AG08395 (cell line): ENCODE results near the gene NRXN3.
"Not testable (repeated sequence)": the region's sequence is repeated elsewhere in the genome, so short reads cannot be mapped to it uniquely, and the experiment has no call there.

Experiments used
- DNase-seq: peaks from one replicate; pipeline ENCODE4 v3.0.0; 2012; ENCODE audit warnings: mixed read lengths, low spot score

NRXN3 gene

DNA sequence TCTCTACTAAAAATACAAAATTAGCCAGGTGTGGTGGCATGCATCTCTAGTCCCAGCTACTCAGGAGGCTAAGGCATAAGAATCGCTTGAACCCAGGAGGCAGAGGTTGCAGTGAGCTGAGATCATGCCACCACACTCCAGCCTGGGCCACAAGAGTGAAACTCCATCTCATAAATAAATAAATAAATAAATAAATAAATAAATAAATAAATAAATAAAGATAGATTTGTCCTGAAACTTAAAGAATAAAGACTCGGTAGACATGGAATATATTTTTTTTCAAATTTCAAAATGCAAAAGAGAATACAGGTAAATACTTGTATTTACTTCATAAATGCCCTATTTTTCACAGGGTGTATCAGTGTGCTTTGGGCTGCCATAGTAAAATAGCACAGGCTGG, 317.4 kb downstream of the NRXN3 start:
- not testable (repeated sequence) for DNase-seq

DNA sequence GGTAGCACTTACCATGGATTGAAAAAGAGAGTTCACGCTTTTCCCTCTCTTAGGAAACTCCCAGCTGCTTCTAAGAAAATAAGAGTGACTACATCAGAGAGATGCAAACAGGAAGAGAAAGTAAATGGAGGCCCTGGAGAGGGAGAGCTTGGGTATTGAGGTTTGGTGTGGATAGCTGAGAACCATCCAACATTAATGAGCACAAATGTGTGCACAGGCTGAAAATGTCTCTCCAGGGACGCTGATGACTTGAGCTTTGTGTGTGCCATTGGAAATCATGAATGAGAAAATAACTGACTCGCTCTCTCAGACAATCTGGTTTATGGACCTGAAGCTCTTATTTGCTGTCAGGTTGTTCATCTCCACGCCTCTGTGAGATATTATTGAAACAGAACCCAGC, 318.8 kb downstream of the NRXN3 start:
- DNase-seq: no peak

DNA sequence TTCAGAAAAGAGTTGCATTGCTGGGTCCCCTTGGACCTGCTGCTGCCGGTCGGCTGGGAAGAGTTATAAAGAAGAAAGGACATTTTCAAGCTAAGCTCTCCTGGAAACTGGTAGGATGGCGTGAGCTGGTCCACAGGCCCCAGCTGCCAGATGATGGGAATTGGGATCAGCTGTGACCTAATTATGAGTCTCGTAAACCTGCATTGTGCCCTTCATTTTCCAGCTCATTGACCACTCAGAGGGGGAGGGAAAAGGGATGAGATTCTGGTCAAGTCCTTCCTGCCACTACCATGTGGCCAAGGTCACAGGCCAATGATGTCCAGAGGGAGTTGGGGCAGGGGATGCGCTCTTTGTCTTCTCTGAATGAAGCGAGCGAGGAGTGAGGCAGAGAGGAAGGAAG, 320.9 kb downstream of the NRXN3 start:
- DNase-seq: no peak

DNA sequence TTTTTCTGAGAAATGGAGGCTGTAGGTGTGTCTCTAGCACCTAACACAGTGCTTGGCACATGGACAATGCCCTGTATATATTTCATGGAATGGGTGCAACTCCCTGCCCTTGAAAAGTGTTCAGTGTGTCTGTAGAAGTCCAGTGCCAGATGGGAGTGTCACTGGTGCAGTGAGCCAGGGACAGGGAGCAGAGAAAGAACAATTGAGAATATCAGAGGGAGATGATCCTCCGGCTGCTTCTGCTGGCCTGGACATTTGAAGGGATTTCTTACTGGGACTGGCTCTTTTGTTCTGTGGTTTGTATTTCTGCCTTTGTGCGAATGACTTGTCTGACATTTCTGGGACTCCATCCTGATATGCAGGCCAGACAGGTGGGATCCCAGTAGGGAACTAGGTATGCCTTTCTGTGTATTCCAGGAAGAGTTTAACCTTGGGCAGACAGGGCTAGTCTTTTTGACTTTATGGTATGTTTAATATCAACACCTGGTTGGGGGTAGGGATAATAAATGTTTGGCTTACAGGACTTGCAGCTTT, 328.0 kb downstream of the NRXN3 start:
- no peak for DNase-seq

DNA sequence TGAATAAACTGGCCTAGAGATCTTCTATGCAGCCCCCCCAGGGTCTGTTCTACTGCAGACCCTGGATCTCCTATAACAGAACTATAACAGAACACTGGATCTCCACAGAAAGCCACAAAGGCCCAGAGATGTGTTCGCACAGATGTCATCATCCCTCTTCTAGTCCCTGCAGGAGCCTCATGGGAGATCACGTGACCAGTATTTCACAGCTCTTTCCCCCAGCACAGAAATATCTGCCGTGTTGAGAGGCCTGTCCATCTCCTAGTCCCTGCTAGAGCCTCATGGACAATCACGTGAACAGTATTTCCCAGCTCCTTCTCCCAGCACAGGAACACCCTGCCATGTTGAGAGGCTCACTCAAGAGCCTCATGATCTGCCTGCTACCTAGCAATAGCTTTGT, 331.7 kb downstream of the NRXN3 start:
- DNase-seq: no peak

DNA sequence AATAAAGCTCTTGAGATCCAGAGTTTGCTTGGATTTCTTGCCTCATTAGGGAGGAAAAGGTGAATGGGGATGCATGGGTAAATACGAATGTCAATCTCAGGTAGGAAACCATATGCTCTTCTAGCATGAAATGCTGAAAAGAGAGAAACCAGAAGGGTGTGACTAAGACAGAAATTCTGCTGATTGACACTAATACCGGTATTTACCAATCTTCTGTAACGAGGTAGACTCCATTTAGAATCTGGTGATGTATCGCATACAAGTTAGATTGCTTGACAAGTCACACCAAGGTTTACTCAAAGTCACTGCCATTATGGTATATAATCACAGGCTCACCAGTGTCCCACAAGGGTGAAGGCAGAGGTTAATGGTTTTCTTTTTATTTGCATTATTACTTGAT, 337.9 kb downstream of the NRXN3 start:
- DNase-seq: no peak

DNA sequence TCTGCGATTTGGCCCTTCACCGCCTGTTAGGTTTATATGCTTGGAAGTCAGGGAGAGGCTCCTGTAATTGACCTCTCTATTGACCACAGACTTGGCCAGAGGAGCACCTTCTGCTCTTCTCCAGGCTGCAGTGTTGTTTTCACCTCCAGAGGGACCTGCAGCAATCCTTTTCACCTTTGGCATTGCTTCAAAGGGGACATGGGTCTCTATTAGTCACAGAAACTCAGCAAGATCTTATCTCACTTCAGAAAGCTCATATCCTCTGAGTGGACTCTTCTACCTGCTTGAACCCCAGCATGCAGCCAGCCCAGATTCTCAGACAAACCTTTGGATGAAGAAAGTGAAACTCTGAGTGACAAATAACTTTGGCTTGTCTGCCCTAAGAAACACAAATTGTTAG, 339.3 kb downstream of the NRXN3 start:
- no peak for DNase-seq

DNA sequence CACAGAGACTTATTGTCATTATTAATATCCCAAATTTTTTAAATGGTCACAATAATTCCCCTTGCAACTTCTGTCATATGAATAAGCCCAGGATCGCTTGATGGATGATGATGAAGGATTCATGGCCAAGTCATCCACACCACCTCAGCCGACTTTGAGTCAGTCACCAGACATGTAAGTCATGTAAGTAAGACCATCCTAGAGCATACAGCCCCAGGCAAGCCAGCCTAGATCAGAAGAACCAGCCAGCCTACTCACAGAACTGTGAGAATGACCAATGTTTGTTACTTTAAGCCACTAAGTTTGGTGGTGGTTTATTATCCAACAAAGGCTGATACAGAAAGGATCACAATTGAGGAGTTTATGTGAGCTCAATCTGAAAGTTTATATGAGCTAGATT, 341.8 kb downstream of the NRXN3 start:
- no peak for DNase-seq

DNA sequence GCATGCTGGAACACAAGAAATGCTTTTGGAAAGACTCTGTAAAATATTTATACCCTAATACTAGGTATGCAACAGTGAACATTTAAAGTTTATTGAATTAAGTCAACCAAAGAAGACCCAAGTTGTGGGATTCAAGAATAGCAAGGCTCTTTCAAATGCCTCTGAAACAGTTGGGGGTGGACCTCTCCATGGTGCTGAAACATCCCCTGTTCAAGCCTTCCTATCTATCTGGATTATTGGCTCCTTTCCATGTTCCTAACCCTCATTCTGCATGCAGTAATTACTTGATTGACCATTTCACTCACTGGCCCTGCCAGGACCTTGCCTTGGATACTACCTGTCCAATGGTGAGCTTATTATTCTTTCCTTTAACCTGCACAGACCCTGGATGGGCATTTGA, 349.7 kb downstream of the NRXN3 start:
- DNase-seq: no peak

DNA sequence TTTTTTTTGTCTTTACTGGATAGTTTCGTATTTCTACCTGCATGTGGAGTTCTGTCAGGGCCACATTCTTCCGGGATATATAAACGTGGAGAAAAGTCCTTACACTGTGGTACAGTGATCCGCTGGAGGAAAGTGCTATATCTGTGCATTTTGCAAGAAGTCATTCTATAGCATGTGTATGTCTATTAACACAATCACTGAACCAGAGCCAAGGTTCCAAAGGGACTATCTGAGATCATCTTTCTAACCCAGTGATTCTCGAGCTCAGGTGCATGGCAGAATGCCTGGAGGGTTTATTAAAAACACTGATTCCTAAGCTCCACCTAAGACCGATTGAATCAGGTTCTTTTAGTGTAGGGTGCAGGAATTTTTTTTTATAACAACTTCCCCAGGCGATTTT, 354.0 kb downstream of the NRXN3 start:
- DNase-seq: no peak

DNA sequence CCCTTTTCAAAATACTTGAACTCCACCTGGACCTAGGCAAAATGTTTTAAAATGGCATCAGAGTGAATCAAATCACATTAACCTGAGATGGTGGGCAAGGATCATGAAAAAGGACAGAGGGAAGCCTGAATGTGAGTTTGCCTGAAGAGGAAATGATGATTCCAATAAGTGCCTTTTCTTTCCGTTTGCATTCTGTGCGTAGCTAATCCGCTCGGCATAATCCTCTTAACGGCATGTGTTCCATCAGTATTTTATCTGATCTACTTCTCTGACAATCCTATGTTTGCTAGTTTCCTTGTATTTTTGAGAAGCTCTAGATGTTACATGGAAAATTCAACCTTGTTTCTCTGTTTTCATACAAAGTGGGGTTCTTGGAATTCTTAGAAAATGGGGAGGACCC, 354.6 kb downstream of the NRXN3 start:
- no peak for DNase-seq

DNA sequence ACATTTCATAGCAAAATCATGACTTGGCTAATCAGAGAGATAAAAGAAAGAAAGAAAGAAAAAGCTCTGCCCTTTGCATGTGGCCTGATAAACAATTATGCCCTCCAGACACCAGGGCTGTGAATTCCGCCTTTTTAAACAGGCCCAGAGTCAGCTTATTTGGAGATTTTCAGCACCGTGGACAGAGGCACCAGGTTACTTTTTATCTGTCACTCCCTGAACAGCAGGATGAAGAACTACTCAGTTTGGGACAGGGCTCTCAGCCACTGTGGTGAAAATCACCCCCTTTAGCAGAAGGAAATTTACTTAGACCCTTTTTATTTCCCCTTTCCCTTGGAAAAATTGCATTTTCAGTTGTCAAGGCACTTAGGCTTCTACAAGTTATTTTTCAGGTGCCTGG, 359.9 kb downstream of the NRXN3 start:
- DNase-seq: no peak

DNA sequence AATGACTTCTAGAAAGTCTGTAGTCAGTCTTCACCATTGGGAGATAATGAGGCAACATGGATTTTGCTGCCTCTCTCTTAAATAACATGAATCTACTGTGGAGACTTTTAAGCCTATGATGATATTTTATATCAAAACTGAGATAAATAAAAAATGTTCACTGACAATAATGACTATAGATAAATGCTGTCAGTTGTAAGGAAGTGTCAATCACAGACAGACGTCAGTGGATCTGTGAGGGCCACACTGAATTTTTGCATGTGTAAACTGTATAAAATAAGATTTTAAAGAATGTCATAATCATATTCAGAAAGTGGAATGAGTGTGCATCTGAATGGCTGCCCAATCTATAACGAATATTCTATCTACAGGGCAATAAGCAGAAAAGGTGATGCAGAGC, 364.0 kb downstream of the NRXN3 start:
- no peak for DNase-seq

DNA sequence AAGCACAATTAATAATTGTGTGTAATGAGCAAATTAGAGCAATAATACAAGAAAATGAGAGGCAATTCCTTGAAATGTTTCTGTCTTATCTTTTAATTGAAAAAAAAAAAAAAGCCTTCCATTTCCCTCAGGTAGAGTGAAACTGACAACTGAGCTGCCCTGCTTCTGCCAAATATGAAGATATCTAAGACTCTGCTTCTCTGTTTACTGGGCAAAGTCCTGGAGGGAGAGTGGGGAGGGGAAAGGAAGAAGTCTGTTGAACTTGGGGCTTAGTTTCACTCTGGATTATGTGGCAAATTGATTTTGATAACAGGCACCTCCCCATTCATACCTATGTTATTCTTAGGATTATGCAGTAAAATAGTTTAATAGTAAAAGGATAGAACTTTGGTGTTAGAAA, 364.9 kb downstream of the NRXN3 start:
- no peak for DNase-seq

DNA sequence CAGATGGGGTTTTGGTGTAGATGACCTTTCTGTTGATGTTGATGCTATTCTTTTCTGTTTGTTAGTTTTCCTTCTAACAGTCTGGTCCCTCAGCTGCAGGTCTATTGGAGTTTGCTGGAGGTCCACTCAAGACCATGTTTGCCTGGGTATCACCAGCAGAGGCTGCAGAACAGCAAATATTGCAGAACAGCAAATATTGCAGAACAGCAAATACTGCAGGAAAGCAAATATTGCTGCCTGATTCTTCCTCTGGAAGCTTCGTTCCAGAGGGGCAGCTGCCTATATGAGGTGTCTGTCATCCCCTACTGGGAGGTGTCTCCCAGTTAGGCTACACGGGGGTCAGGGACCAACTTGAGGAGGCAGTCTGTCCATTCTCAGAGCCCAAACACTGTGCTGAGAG, 371.6 kb downstream of the NRXN3 start:
- not testable (repeated sequence) for DNase-seq

DNA sequence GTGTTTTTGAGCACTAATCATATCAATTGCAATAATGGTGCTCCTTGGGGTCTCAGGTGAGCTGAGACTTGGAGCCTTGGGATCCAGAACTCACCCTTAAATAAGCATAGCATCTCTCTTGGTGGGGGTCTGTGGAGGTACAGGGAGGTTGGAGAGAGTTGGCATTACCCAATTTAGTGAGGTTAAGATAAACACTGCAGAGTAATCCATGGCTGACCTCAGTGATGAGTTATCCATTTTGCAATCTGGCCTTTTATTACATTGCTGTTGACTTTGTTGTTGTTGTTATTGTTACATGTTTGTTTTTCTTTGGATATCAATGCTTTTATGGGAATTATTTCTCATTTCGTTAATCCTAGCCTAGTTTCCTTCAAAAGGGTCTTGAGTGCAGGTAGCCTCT, 373.3 kb downstream of the NRXN3 start:
- DNase-seq: no peak

DNA sequence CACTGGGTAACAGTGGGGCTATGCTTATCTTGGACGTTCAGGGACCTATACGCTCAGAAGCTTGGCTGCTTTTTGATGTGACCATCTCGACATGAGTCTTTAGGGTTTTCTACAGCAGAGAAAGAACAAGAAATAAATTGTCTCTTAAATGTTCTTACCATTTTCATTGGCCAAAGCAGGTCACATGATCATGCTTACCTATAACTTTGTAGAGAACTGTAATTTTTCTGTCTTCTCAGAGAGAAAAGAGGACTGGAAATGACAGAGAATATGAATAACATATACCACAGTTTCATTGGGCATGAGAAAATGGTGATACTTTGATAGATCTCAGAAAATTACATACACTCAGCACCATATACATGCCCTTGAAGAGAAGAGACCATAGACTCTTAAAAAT, 390.9 kb downstream of the NRXN3 start:
- DNase-seq: no peak

DNA sequence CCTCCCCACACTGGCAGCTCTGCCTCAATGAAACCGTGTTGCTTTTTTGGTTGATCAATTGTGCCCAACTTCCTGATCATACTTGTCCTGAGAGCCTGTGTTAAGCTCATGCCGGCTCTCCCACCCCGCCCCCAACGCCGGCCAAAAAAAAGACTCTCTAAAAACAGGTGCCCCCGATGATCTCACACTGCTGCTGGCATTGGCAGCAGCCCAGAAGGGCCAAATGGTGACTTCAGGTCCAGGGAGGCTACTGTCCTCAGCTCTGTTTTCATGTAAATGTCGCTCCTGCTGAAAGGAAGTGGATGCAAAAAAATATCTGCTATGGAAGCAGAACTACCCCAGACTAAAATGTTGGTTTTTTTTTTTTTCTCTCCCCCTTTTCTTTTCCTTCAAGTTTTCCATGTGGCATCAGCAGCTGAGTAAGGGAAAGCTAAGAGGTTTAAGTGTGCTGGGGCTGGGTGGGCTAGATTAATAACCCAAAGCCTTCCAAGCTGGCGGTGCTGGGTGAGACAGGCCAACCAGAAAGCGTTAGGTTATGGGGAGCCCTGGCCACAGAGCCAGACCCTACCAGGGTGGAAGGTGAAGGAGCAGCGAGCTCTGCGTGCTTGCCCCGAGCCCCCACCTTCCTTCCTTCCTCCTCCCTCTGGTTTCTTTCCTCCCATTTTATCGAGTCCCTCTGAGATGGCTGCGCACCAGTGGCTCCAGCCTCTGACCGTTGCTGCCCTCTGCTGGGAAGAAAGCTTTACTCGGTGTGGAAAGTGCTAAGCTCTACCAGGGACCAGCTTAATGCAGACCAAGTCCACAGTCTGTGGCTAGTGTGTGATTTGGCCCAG, 396.1 kb downstream of the NRXN3 start:
- peak; percentile 74 for DNase-seq

DNA sequence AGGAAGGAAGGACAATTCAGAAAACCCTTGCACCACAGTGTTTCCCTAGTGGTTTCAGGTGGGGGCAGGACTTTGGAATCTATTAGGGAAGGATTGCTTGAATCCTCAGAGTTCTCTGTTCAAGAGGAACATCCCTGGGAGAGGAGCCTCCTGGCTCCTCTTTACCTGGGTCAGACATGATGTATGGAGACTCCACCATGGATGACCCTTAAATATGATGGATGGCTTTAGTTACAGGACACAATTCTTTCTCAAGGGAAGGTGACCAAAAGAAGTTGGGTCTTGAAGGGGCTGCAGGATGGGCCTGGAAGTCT, 396.6 kb downstream of the NRXN3 start:
- no peak for DNase-seq

DNA sequence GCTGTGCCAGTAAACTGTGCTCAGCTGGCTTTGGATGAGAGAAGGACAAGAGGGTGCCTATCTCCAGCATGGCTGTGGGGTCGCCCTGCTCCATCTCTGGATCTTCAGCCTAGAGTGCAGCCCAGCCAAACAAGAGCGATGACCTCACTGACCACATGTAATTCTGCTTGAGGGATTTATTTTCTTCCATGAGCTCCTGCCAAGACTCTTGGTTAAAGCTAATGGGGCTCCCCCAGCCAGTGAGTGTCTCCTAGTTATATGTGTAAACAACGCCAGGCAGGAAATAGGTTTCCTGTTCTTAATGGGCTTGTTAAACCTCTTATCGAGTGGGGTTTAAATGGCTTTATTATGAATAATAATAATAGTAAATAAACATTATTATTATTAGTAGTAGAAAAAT, 397.2 kb downstream of the NRXN3 start:
- DNase-seq: peak; percentile 18

DNA sequence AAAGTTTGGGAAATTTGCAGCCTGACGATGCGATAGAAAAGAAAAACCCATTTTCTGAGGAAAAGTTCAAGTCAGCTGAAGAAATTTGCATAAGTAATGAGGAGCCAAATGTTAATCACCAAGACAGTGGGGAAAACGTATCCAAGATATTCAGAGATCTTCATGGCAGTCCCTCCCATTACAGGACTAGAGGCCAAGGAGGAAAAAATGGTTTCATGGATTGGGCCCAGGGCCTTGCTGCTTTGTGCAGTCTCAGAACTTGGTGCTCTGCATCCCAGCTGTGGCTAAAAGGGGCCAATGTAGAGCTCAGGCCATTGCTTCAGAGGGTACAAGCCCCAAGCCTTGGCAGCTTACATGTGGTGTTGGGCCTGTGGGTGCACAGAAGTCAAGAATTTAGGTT, 403.6 kb downstream of the NRXN3 start:
- not testable (repeated sequence) for DNase-seq

DNA sequence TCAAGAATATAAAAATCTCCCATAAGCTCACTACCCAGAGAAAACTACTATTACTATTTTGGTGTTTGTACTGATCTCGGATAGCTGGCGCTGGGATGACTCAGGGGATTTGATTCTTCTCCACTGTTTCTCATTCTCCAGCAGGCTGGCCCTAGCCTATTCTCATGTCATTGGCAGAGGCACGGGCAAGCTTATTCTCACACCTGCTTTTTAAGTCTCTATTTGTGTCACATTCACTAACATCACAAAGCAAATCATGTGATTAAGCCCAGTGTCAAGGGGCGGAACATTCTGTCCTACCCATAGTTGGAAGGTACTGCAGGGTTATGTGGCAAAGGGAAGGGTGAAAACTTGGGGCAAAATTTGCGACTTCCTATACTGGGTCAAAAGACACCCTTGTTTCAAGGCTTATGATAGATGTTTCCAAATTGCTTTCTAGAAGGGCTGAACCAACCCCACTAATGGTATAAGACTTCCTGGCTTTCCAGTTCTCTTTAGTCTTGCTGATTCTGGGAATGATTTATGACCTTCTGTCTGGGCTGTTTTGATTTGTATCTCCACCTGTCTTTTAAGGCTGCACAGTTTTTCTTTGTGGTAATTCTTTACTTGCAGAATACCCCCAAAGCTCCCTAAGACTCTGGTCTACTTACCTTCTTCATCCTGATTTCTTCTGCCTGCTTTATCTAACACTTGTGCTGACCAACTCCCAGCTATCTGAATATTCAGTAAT, 406.4 kb downstream of the NRXN3 start:
- DNase-seq: no peak

DNA sequence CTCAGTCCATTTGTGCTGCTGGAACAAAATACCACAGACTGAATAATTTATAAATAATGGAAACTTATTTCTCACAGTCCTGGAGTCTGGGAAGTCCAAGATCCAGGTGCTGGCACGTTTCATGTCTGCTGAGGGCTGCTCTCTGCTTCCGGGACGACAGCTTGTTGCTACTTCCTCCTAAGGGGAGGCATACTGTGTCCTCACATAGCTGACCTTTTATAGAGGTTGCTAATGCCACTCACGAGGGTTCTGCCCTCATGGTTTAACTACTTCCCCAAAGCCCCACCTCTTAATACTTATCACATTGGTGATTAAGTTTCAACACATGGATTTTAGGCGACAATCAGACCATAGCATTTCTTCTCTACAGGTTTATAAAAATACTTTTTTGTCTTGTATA, 411.1 kb downstream of the NRXN3 start:
- no peak for DNase-seq

DNA sequence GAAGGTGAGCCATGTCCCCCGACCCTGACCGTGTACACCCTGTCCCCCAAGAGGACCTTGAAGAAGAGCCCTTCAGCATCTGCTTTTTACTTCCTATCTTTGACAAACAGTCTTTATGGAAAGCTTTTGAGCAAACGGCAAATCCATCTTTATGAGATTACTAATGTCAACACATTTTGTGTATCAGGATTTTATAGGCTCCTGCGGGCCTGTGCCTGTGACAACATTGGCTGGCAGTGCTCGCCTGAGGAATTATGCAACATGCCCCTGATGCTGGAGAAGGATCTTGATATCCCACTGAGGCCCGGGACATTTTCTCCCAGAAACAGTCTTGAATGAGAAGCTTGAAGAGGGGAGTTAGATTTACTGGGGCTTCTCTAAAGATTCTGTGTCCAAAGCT, 416.5 kb downstream of the NRXN3 start:
- DNase-seq: no peak
